ENCODE data around the gene KRTAP4-11. TPM values are rescaled to one million over a fixed set of nuclear protein-coding genes. Genes with fewer than 3 reads are reported as not detected.

The KRTAP4-11 gene
- total RNA-seq, 2 experiments from 2014 or later, result not detected

DNA sequence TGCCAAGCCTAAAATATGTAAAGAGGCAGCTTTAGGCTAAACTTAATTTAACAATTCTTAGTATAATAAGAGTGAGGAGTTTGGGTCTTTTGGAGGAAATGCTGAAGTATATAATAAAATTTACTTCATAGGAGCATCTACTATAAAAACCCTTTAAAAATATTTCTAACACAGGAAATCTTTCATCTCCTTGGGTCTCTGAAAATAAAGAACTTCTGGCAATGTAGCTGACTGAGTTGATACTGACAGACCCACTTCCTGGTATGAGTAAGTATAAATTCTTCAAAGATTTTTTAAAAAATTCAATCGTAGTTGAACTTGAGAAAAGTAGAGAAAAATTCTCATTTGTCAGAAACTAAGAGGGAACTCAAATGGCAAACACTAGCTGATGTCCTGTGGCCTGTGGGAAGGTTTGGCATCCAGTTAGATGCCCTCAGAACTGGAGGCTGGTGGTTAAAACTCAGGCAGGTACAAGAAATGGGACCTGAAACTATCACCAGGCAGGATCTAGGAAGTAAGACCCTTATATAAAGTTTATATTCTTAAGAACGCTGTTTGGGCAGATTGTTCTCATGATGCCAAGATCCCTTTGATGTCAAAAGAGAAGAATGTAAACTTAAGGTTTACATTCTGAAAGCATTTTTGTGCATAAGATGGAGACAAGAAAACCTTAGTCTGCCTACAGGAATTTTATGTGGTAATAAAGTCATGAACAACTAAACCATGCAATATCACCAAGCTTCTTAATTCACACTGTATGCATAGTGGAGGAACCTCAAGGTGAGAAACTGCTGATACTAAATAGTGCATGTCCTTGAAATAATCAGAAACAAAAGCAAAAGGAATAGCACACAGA is 15.9 kb upstream of the KRTAP4-11 start:
- TF ChIP-seq, protein P1, sequence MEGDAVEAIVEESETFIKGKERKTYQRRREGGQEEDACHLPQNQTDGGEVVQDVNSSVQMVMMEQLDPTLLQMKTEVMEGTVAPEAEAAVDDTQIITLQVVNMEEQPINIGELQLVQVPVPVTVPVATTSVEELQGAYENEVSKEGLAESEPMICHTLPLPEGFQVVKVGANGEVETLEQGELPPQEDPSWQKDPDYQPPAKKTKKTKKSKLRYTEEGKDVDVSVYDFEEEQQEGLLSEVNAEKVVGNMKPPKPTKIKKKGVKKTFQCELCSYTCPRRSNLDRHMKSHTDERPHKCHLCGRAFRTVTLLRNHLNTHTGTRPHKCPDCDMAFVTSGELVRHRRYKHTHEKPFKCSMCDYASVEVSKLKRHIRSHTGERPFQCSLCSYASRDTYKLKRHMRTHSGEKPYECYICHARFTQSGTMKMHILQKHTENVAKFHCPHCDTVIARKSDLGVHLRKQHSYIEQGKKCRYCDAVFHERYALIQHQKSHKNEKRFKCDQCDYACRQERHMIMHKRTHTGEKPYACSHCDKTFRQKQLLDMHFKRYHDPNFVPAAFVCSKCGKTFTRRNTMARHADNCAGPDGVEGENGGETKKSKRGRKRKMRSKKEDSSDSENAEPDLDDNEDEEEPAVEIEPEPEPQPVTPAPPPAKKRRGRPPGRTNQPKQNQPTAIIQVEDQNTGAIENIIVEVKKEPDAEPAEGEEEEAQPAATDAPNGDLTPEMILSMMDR (conservative IDR thresholded peaks at IDR 0.05; ENCODE audit: low read length), result no peak
- TF ChIP-seq EZH2phosphoT487 (IDR thresholded peaks at IDR 0.05; ENCODE audit: borderline replicate concordance, low read depth, low read length), result no peak
- Histone ChIP-seq H2AFZ (ENCODE audit: low read length) (no peak overlapping the region), H3K36me3 (ENCODE audit: insufficient read depth, low read length) (no peaks in the 10 kb centered on the region), H3K4me3 (ENCODE audit: low read depth, low read length, poor library complexity, severe bottlenecking) (no peak overlapping the region), H3K9me3 (ENCODE audit: low read length) (no peaks in the 10 kb centered on the region), H3K4me2 (ENCODE audit: low read length) (no peak overlapping the region), H3K9me2 (ENCODE audit: insufficient read depth, low read length) (no peaks in the 10 kb centered on the region), H3K79me2 (ENCODE audit: insufficient read depth, low read depth, low read length) (no peaks in the 10 kb centered on the region), H4K20me1 (ENCODE audit: insufficient read depth, low read length) (no peaks in the 10 kb centered on the region), H3K27ac (ENCODE audit: low read depth, low read length, poor library complexity, severe bottlenecking) (no peak overlapping the region), H3K4me1 (ENCODE audit: insufficient read depth, low read length, poor library complexity, severe bottlenecking) (no peaks in the 10 kb centered on the region)
- ChIA-PET CTCF (ENCODE audit: unreplicated experiment) (no interaction called here), POLR2A (interaction anchor here (1.2 kb wide), 1 partner anchor 10 kb away, joined by 3 read pairs; the partner anchor contains the start of gene KRTAP4-12)
- DNase-seq (ENCODE audit: low spot score), result no peak
- BruUV-seq (replicated peaks), result no TSS peak
- intact Hi-C loops (cut with micrococcal nuclease; ENCODE audit: unreplicated experiment), result no loop called here

DNA sequence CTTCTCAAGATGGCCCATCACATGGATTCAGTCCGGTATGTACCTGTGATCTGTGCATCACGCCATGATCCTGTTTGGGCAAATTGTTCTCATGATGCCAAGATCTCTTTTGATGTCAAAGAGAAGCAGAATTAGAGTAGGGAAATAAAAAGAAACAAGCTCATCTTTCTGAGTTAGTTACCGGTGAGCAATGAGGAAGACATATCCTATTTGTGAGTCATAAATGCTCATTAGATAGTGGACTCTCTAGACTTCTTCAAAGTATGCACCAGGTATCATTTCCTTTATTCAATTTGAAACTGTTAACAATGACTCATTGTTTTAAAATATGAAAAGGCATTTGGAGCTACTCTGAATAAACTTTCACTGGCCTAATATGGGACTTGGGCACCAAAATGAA is 13.8 kb upstream of the KRTAP4-11 start:
- Histone ChIP-seq H3K4me2 (ENCODE audit: low read length) (no peak overlapping the region), H3K9me2 (ENCODE audit: insufficient read depth, low read length) (no peaks in the 10 kb centered on the region), H3K79me2 (ENCODE audit: insufficient read depth, low read depth, low read length) (no peaks in the 10 kb centered on the region), H3K4me3 (ENCODE audit: low read depth, low read length, poor library complexity, severe bottlenecking) (no peak overlapping the region), H3K36me3 (ENCODE audit: insufficient read depth, low read length) (no peaks in the 10 kb centered on the region), H3K27ac (ENCODE audit: low read depth, low read length, poor library complexity, severe bottlenecking) (no peak overlapping the region), H3K4me1 (ENCODE audit: insufficient read depth, low read length, poor library complexity, severe bottlenecking) (no peaks in the 10 kb centered on the region), H4K20me1 (ENCODE audit: insufficient read depth, low read length) (no peaks in the 10 kb centered on the region), H2AFZ (ENCODE audit: low read length) (no peak overlapping the region), H3K9me3 (ENCODE audit: low read length) (no peaks in the 10 kb centered on the region)
- POLR2A ChIA-PET, result no interaction called here
- intact Hi-C loops (cut with micrococcal nuclease; ENCODE audit: unreplicated experiment), result no loop called here
- CTCF ChIA-PET (ENCODE audit: unreplicated experiment), result no interaction called here
- TF ChIP-seq, protein P1 (conservative IDR thresholded peaks at IDR 0.05; ENCODE audit: low read length), result no peak
- no peak for TF ChIP-seq EZH2phosphoT487 (IDR thresholded peaks at IDR 0.05; ENCODE audit: borderline replicate concordance, low read depth, low read length)
- DNase-seq (ENCODE audit: low spot score), result no peak
- BruUV-seq (replicated peaks), result no TSS peak

DNA sequence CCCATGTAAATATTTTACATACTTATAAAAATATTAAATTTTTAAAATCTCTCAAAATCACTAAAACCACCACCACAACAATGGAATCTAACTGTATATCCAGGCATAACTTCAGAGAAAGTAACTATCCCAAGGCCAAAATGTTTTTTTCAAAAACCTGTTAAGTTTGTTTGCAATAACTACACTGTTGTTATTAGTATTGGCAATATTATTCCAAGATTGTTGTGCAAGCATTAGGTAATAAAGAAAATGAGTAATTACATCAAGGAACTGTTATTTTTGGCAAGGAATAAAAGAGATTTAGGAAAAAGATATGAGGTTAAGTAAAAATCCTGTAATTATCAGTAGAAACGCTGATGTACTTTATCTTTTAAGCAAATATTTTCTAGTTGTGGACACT is 9.2 kb upstream of the KRTAP4-11 start:
- no peak for DNase-seq (ENCODE audit: low spot score)
- Histone ChIP-seq H3K79me2 (ENCODE audit: insufficient read depth, low read depth, low read length) (no peaks in the 10 kb centered on the region), H3K4me3 (ENCODE audit: low read depth, low read length, poor library complexity, severe bottlenecking) (no peak overlapping the region), H3K36me3 (ENCODE audit: insufficient read depth, low read length) (no peaks in the 10 kb centered on the region), H3K9me3 (ENCODE audit: low read length) (0 out of 2 replicates have a peak, but pooled peaks cover 1% of the 10 kb centered on the region), H3K9me2 (ENCODE audit: insufficient read depth, low read length) (no peaks in the 10 kb centered on the region), H2AFZ (ENCODE audit: low read length) (no peak overlapping the region), H3K4me2 (ENCODE audit: low read length) (no peak overlapping the region), H3K27ac (ENCODE audit: low read depth, low read length, poor library complexity, severe bottlenecking) (no peak overlapping the region), H4K20me1 (ENCODE audit: insufficient read depth, low read length) (no peaks in the 10 kb centered on the region), H3K4me1 (ENCODE audit: insufficient read depth, low read length, poor library complexity, severe bottlenecking) (no peaks in the 10 kb centered on the region)
- TF ChIP-seq, protein P1 (conservative IDR thresholded peaks at IDR 0.05; ENCODE audit: low read length), result no peak
- no peak for TF ChIP-seq EZH2phosphoT487 (IDR thresholded peaks at IDR 0.05; ENCODE audit: borderline replicate concordance, low read depth, low read length)
- POLR2A ChIA-PET, result no interaction called here
- intact Hi-C loops (cut with micrococcal nuclease; ENCODE audit: unreplicated experiment), result no loop called here
- BruUV-seq (replicated peaks), result no TSS peak
- CTCF ChIA-PET (ENCODE audit: unreplicated experiment), result no interaction called here
